ENCODE data around the gene GFPT1.

The GFPT1 gene

DNA sequence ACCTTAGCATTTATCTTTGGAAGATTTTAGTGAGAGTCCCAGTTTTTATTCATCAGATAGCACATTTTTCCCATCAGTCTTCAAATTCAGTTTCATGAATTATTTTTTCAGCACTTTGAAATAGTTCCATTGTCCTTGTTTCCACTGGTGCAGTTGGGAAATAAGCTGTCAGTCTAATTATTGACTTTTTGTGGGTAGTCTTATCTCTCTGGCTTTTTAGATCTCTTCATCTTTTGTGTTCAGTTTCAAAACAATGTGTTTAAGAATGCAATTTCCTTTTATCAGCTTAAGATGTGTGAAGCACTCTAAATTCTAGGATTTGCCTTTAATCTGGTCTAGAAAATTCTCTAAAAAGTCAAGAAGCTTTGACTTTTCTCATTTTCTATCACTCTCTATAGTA lies 70.5 kb downstream of the GFPT1 start:
- DNase-seq (ENCODE audit: low read depth in 2 of 2) = no peak

DNA sequence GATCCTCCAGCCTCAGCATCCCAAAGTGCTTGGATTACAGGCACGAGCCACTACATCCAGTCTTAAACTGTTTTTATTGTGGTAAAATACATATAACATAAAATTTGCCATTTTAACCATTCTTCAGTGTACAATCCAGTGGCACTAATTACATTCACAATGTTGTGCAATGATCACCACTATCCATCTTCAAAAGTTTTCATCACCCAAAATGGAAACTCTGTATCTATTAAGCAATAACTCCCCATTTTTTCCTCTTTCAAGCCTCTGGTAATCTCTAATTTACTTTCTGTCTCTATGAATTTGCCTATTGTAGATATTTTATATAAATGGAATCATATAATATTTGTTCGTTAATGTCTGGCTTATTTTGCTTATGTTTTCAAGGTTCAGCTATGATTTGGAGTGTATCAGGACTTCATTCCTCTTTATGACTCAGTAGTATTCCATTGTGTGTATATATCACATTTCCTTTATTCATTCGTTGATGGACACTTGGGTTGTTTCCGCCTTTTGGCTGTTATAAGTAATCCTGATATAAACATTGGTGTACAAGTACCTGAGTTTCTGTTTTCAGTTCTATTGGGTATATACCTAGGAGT lies 71.8 kb downstream of the GFPT1 start:
- DNase-seq (ENCODE audit: low read depth in 2 of 2) = no peak

DNA sequence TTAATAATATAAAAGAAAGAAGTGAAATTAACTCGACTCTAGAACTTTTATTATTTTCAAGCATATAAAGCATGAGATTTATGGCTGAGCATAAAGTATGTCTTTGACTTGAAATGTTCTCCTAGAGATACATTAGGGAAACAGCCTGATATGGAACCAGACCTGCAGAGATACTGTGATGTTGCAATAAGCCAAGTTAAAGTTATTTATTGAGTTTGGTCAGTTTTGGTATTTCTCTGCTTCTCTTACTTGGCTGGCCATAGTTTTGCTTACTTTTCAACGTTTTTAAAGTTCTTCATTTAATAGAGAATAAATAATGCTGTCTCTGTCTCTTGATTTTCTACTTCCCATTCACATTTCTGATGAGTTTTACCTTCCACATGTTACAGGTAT lies 76.0 kb downstream of the GFPT1 start:
- no peak for DNase-seq (ENCODE audit: low read depth in 2 of 2)

DNA sequence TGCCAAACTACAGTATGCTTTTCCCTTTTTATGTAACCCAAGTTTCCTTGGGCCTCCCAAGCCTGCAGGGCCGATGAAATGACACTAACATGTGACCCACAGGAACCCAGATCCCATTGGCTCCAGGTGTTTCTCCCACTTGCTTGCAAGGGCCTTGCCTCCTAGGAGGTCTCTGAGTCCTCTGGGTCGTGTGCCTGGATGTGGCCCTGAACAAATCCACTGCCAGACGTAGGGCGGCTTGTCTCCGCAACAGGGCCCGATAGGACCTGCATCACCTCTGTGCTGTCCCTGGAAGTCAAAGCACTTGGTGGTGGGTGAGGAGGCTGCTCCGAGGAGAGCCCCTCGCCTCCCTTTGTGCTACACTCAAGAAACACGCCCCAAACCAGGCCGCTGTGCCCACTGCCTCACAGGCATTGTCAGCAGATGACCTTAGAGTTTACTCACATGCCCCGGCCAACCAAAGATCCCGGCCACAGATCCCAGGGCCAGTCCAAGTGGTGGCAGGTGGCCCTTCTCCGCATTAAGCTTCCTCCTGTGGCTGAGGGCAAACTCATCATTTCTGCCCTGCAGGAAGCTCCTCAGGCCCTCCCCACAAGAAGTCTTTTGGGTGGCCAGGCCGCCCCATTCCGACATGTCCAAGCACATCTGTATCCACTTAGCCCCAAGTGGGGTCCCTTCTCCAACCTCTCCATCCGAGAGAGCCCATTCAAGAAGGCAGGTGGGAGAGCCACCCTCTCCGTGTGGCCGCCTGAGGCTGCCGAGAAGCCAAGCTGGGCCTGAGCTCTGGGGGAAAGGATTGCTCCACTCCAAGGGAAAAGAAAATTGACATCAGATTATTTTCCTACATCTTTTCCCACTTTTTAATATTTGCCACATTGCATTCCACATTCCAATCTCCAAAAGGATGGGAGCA lies 76.7 kb downstream of the GFPT1 start:
- DNase-seq (ENCODE audit: low read depth in 2 of 2) = no peak

DNA sequence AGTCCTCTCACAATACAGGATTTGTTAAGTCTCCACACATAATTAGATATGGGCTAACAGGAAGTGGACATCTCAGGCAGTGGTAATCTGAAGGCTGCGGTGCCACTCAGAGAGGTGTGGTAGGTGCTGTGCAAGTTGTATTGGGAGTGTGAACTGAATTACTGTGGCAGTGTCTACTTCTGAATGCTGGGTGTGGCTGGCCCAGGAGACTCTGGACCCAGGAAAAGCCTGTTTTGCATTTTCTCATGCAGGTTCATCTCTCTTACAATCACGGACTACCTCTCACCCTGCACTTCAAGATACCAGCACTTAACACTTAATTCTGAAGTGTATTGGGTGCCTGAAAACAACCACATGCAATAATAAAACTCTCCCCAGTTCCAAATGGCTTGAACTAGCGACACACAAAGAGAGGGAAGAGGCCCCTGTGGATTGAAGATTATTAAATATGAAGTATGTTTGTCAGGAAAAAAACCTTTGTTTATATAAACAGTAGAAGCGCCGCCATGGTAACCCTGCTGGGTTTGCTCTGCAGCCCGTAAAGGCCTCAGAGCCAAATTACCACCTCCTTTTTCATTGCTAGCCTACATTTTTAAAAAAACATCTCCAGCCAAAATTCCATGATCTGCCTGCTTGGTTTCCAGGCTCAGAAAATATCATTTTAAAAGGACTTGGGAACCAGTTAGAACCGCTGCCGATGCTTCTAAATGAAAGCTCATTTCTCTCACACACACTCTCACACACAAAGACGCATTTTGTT lies 77.5 kb downstream of the GFPT1 start:
- DNase-seq (ENCODE audit: low read depth in 2 of 2) = no peak

DNA sequence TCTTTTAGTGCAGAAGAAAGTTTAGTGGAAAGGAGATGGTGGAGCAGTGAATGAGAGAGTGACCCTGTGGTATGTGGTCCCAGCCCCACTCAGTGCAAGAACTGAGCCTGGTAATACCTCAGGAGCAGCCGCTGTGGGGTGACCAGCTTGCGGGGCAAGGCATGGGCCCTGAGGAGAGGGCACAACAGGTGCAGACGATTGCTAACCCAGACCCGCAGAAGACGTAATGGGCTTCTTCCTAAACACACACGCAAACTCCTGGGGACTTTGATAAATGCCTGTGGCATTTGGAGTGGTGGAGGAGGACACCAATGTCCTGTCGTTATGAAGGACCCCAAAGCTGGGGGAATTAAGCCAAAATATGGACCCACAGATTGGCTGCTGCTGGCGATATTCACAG lies 78.7 kb downstream of the GFPT1 start:
- no peak for DNase-seq (ENCODE audit: low read depth in 2 of 2)

DNA sequence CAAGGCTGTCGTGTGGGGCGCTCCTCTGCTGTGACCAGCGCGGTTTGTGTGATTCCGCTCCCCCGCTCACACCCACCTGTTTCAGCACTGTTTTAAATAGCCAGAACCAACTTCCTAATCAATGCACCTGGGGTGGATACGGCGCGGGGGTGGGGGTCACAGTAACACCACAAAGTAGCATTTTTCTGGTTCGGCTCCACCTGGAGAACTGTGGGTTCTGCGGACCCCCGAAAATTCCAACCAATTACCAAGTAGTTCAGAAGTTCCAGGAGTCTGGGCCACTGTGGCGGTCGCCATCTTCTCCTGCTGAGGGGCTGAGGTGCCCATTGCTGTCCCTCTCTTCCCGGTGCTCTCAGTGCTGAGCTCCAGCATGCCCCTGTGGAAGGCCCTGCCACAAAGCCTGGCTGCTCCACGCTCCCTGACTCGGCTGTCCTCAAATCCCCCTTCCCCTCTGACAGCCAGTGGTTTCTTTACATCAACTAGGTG lies 79.4 kb downstream of the GFPT1 start:
- no peak for DNase-seq (ENCODE audit: low read depth in 2 of 2)

DNA sequence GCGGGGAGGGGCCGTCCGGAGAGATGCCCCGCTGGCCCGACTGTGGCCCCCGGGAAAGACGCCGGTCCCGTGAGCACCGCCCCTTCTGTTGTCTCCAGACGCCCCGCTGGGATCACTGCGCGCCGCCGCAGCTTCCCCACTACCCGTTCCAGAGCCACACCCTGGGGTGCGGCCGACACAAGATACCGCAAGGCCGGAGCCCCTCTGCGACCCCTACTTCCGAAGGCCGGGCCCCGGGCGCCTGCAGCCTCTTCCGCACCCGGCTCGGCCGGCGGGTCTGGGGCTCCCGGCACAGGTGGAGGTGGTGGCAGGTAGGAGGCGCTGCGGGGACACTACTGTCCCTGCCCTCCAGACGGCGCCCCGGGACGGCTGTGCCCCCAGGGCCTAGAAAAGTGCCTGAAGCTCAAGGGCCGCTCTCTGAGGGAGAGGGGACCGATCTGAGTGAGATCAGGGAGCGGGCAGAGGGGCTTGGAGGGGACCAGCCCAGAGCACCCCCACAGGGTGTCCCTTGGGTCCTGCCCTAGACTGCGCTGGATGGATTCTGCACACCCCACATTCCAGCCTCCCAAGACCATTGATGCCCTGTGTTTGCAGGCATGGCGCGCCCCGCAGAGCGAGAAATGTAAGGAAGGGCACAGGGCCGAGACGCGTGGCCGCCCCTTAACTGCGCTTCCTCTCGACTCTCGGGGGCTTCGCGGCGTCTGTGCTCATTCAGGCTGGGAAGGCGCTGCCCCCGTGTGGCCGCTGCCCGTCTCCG lies 80.0 kb downstream of the GFPT1 start:
- peak; percentile 32 to 36 for DNase-seq (ENCODE audit: low read depth in 2 of 2)

DNA sequence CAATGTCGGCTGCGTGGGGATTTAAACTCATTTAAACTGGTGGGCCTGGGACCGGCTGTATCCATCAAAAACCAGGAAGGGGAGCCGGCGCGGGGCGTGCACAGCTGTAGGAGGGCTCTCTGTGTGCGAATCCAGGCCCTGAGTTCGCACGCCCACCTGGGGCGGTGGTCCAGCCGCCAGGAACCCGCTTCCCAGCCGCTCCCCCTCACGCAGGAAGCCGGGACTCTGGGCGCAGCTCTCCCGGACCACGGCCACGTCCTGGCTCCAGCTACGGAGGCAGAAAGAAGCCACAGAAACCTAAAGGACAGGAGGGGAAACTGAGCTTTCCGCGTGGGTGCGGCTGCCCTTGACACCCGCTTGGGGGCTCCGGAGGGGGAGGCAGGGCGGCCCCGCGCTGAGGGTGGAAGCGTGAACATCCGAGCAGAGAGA lies 80.6 kb downstream of the GFPT1 start:
- no peak for DNase-seq (ENCODE audit: low read depth in 2 of 2)

DNA sequence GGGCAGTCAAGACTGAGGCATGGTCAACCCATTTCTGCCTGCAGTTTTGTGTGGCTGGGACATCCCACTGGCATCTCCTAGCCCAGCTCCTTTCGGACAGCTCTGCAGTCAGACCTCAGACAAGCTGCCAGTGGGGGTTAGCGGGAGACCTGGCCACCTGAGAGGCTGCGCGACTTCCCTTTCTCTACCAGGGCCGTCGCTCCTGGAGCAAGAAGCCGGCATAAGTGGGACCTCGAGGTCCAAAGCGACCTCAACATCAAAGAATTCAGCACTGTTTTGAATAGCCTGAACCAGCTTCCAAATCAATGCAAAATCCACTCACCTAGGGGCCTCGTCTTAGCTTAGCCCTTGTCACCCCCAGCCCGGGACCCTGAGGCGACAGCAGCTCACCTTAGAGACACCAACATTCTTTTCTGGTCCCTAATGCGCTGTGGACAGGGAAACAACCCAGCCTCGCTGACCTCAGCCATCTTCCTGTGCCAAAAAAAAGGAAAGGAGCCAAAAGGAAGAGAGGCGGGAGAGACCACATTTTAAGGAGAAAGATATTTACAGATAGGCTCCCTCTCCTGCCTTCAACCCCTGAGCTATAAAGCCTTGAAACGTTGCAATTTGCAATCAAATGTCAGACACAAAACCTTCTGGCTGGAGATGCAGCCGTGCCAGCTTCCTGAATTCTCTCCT lies 81.2 kb downstream of the GFPT1 start:
- DNase-seq (ENCODE audit: low read depth in 2 of 2) = no peak

DNA sequence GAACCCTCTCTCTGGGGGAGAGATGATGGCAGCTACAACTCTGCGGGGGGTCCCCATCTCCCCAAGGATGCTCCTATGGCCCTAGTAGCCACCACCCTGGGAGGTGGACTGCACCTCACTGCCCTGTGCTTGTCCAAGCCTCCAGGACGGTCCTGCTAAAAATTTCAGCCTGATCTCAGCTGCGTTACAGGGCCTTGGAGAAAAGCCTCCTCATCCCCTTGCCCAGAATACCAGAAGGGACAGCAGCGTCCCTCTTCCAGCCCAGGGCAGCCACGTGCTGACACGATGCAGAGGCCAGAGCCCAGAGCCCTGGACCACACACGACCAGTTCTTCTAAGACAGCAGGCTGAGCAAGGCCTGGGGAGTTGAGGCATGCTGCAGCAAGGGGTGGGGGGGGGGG lies 81.9 kb downstream of the GFPT1 start:
- DNase-seq (ENCODE audit: low read depth in 2 of 2) = no peak

DNA sequence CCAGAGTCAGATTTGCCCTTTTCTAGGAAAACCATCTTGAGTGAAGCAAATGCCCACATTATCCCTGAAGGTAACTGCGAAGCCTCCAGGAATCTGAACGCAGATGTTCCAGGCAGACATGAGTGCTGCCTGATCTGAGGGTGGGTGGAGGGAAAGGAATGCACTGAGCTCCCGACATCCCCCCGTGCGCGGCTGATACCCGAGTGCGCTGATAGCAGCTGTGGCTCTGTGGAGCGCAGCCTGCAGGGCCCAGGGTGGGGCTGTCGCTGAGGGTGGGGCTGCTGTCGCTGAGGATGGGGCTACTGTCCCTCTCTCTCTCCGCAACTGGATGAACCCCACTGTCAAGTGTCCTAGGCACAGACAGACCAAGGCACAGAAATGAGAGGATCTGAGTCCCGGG lies 82.4 kb downstream of the GFPT1 start:
- no peak for DNase-seq (ENCODE audit: low read depth in 2 of 2)

DNA sequence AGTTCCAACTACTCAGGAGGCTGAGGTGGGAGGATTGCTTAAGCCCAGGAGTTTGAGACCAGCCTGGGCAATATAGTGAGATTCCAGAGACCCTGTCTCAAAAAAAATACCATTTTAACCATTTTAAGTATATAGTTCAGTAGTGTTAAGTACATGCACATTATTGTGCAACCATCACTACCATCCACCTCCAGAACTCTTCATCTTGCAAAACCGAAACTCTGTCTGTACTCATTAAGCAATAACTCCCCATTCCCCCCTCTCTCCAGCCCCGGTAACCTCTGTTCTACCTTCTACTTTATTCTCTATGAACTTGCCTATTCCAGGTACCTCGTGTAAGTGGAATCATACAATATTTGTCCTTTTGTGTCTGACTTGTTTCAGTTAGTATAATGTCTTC lies 86.4 kb downstream of the GFPT1 start:
- no peak for DNase-seq (ENCODE audit: low read depth in 2 of 2)

DNA sequence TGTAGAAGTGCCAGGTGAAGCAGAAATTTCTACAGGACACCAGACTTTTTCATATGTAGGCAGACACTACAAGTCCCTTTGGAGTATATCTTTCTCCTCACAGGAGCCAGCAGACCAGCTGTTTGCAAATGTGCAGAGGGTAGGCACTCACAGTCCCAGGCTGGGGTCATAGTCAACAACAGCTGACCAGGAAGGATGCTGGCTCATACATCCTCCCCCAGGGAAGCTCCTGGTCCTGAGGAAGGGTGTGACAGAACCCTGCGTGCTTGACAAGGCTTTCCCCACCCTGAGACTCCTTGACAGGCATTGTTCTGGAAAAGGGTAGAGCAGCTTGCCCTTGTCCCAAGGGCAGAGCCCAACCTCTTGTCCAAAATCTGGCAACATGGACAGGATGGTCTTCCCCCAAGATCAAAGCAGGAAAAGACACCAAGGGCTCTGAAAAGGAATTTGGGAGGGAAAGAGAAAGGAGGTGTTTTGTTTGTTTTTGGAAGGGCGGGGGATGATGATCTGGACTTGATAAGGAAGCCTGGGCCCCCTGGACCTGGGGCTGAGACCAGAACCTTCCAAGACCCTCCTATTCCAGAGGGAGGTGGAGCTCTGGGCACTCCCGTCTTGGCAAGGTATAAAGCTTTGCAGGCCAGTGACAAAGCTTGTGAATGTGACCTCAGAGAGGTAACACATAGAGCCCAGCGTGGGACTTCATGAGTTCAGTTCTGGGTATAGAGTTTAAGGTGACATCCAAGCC lies 87.1 kb downstream of the GFPT1 start:
- DNase-seq (ENCODE audit: low read depth in 2 of 2) = no peak

DNA sequence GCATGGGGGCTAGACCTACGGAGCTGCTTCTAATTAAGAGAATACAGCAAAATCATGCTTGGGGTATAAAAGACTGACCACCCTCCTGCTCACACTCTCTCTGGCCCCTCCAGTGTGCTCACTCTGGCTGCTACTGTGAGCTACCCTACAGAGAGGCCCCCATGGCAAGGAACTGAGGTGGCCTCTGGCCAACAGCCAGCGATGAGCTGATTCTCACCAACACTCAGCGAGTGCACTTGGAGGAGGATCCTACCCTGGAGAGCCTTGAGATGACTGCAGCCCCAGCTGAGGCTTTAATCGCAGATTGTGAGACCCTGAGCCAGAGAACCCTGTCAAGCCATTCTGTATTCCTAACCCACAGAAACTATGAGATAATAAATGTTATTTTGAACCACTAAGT lies 88.2 kb downstream of the GFPT1 start:
- DNase-seq (ENCODE audit: low read depth in 2 of 2) = no peak

DNA sequence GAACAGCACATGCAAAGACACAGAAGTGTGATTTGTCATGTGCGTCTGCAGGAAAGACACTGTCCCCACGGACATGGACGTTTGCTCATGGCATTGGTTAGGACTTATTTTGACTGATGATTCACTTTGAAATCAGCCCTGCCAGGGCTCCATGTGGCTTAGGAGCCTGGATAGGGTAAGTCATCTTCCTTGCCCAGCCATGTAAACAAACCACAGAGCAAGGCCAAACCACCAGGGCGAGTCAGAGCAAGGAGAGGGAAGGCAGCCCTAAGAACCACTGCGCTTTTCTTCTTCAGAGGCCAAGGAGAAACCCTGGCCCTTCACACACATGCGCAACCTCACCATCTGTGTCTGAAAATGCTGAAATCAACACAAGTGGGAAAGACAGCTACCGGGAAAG lies 88.8 kb downstream of the GFPT1 start:
- DNase-seq (ENCODE audit: low read depth in 2 of 2) = no peak

DNA sequence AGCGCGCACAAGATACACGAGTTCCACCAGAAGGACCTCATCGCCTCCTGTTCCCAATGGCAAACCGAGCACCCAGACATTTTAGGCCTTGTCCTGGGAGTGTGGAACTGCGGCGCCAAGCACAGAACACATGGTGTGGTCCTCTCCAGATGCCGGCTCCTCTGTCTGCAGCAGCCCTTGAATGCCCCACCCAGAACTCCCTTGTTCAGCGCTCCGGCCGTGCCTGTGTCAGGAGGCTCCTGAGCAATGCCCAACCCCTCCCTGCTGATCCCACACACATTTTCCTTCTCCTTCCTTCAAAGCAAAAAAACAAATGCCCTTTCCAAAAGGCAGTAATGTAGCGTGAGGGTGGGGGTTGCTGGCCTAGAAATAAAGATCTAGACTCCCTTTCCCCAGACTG lies 89.8 kb downstream of the GFPT1 start:
- DNase-seq (ENCODE audit: low read depth in 2 of 2) = no peak

DNA sequence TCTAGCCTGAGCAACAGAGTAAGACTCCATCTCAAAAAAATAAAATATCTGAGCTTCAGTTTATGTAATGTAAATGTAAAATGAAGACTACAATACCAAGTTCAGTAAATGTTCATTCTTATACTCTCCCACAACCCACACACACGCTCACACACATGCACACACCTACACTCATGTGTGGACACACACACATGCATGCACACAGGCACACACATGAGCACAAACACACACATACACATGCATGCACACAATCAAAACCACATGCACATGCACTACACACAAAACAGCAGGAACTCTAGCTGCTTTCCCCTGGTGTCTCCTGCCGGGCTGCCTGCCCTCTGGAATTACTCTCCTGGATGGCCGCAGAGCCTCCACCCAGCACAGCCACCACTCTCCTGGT lies 90.6 kb downstream of the GFPT1 start:
- DNase-seq (ENCODE audit: low read depth in 2 of 2) = no peak

DNA sequence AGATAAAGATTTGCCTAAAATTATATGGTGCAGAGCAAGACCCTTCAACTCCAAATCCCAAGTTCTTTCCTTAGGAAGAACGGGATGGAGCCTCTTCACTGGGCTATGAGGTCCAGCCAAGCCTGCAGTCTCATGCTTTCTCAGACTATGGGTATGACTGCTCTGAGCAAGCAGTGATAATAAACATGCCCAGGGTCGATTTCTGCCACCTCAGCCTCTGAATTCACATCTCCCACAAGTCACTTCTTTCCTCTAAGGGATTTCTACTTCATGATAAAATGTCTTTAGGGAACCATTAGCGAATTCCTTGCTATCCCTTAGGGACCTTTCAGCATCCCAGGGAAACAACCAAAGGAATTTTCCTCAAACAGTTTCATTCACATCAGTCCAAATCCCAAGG lies 94.8 kb downstream of the GFPT1 start:
- no peak for DNase-seq (ENCODE audit: low read depth in 2 of 2)

DNA sequence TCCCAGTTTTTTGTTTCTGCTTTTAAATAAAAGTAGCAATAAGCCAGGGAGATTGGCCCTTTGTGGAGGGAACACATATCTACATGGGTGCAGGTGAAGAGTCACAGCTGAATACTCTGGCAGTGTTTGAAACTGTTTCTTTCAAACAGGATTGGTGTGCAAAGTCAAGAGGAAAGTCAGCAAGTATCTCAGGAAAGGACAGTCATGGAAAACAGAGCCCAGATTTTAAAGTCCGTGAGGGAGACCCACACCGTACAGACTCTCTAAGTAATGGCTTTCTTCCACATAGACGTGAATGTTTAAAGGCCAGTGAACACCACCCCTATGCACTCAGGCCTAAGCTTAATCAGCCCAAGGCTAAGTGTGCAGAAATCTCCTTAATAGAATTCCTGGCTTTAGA lies 95.3 kb downstream of the GFPT1 start:
- DNase-seq (ENCODE audit: low read depth in 2 of 2) = no peak
